ENCODE results near the gene CRHR1.

CRHR1 gene

GRCh38 chr17:45759761-45760160 lies 24.4 kb upstream of the CRHR1 start:
- no peak for DNase-seq

GRCh38 chr17:45761957-45762565 lies 22.1 kb upstream of the CRHR1 start:
- DNase-seq = no peak

GRCh38 chr17:45763182-45763581 lies 20.9 kb upstream of the CRHR1 start:
- no peak for DNase-seq

DNA sequence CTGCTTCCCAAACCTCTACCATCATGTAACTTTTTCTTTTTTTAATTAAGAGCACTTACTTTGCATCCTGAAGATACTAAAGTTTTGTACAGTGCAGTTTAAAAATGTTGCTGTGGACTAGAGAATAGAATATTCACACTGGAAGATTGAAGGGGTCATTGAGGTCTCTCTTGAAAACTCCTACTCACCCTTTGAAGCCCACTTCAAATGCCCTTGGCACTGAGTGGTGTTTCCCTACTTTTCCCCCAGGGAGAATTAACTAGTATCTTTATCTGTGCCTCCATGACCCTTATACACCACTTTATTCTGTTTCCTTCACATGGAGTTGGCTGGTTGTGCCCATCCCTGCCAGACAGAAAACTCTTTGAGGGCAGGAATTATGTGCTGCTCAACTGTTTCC lies 19.6 kb upstream of the CRHR1 start:
- no peak for DNase-seq

DNA sequence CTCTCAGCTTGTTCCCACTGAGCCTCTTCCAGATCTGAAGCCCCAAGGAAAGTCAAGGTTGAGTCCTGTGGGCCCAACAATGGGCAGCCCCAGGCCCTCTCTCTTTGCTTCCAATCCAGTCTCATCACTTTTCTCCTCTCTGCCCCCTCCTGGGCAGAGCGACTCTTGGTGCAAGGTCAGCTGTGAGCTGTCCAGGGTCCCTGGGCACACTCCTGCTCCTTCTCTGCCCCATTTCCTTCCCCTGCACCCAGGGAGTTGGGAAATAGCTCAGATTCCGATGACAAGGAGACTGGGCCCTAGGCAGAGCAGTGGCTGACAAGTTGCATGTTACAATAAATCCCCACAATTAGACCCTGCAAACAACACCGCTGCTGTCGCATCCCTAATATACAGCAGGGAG lies 16.1 kb upstream of the CRHR1 start:
- no peak for DNase-seq

GRCh38 chr17:45770632-45771270 lies 13.4 kb upstream of the CRHR1 start:
- DNase-seq = no peak

GRCh38 chr17:45771271-45771959 lies 12.7 kb upstream of the CRHR1 start:
- no peak for DNase-seq

DNA sequence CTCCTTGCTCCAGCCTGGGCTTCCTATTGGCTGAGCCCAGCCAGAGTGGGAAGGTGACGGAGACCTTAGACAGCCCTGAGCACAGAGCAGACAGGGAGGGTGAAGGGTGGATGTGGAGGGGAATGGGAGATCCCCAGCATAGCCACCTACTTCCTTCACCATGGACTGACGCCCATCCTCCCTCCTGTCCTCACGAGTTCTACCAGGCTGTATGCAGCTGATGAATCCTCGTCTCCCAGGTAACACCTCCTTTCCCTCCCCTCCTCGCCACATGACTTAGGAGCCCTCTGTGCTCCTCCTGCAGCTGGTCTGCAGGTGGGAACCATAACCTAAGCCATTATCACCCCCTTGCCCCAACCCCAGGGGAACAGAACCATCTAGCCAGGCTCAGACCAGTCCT lies 9.0 kb upstream of the CRHR1 start:
- DNase-seq = no peak

GRCh38 chr17:45775576-45776011 lies 8.5 kb upstream of the CRHR1 start:
- no peak for DNase-seq

DNA sequence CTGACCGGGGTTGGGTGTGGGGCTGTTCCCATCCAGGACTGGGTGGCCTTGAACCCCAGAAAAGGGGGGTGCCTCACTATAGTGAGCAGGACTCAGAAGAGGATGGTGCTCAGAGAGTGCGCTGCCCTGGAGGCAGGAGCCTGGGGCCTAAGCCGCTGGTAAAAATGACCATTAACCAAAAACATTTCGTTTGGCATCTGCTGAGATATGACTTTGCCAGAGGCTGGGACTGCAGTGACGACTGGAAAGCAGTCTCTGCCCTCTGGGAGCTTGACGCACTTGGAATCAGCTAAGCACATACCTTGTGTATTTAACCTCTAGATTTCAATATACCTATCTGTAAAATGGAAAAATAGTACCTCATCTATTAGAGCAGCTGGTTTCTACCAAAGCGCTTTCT lies 7.2 kb upstream of the CRHR1 start:
- no peak for DNase-seq

- DNase-seq = no peak
Observed at GRCh38 chr17:45777388-45777787, 6.7 kb upstream of the CRHR1 start.

- DNase-seq = no peak
Observed at GRCh38 chr17:45780921-45781320, 3.2 kb upstream of the CRHR1 start.

- peak; percentile 58 for DNase-seq
Observed at GRCh38 chr17:45782889-45783592, 1.1 kb upstream of the CRHR1 start.

DNA sequence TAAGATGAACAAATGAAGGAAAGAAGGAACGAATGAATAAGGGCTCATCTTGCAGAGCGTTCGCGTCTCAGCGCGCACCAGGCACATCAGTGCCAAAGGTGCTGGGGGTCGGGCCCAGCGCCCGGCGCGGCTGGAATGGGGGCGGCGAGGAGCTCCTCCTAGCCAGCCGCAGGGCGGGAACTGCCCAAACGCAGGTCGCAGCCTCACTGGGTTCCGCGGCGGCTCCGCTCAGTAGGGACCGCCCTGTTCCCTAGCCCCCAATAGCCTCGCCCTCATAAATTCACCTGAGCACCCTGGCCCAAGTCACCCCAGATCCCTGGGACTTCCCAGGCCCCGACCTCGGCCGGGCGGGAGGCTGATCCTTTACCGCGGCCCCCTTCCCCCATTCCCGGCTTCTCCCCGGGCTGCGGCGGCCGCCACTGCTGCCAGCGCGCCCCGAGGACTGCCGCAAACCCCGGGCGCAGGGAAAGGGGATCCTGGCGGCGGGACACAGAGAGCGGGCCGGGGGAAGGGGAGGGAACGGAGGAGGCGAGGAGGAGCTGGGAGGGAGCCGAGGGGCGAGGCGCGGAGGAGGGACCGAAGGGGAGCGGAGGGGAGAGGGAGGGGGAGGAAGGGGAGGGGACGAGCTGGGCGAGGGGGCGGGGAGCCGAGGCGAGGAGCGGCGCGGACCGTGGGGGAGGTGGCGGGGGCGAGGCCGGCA lies 377 bp upstream of the CRHR1 start:
- DNase-seq = peak; percentile 64

DNA sequence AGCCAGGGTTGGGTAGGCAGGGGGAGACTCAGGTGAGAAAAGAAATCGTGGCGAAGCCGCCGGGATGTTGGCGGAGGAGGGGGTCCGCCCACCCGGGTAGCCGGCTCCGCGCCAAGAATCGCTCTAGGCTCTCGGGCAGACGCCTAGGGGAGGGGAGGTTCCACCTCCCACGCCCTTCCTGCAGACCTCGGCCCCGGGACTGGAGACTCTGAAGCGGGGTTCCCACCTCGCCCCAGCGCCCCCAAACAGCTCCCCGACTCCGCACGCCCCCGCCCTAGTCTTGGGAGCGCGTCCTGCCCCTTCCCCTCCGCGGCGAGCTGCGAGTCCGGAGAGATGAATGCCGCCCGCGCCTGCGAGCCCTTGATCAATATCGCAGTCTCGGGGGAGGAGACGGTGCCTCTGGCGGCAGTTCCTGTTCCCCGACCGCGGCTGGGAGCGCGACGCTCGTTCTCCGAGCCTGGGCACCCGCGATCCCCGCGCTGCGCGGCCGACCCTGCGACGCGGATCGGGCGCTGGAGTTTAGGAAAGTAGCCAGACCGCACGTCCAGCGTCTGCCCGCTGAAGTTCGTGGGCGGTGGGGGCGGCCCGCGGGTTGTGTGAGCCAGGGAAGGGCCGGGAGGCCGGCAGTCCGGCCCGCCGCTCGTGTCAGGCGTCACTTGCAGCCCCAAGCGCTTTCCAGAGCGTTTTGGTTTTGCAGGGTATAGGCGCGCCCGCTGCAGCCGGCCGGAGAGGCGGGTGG lies 790 bp downstream of the CRHR1 start:
- peak; percentile 48 for DNase-seq

DNA sequence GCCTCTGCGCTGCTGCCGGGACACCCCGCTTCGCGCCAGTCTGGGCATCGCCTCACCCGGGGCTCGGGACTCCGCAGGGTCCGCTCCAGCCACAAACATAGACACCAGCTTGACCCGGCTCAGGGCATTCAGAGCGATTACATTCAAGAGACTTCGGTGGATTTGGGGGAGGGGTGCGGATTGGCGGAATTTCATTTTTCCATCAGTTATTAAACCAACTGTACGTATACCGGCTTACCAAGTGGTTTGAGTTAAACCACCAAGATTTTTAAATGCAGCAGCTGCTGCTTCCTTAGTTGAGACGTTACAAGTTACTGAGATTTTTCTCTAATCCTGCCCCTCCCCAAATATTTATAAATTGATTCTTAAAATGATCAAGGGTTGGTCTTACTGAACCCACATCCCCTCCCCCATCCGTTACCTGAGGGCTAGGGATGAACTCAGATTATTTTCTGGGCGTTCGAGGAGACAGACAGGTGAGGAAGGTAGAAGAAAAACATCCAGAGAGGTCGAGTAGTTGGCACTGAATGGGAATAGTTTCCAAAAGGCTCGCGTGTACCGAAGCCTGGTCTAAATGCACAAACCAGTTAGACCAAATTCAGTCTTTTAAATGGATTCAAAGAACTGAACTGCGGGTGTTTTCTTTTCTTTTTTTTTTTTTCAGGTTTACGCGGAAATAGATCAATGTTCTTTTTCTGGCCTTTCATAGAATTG lies 1.5 kb downstream of the CRHR1 start:
- no peak for DNase-seq

- DNase-seq = no peak
Observed at GRCh38 chr17:45786349-45786748, 2.2 kb downstream of the CRHR1 start.

GRCh38 chr17:45787044-45787443 lies 2.9 kb downstream of the CRHR1 start:
- DNase-seq = no peak

DNA sequence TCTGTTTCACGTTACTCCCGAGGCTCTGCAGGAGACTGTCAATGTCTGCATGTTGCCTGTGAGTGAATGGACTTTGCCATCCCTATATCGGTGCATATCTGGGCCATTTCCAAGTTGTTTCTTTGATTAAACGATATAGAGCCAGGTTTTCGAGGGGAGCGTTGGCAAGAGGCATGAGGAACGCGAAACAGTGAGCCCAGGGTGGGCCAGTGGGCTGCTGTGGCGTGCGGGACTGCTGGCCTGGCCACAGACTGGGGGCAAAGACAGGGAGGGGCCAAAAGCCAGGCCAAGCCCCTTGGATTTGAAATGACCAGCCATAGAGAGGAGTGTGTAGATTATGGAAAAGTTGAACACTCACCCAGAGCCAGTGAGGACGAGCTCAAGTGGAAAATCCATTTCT lies 3.5 kb downstream of the CRHR1 start:
- DNase-seq = no peak

DNA sequence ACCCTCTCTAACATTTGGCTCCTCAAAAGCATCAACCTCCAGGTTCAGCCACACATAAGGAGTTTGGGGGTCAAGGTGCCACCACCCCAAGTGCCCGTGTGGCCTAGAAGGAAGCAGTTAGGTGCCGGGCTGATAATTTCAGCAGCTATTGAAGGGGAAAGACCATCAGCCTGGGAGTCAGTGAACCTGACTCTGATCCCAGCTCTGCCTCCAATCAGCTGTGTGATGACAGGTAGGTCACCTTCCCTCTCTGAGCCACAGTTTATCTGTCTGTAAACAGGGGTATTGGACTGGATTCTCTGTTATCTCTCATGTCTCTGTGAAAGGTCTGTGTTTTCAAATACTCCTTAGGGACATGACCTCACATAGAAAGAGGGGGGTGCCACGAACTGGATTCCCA lies 3.9 kb downstream of the CRHR1 start:
- no peak for DNase-seq

GRCh38 chr17:45789874-45790273 lies 5.8 kb downstream of the CRHR1 start:
- DNase-seq = no peak
